HepG2 (cell line): ENCODE results near the gene ITPR1. TPM values are rescaled to one million over a fixed set of nuclear protein-coding genes. Genes with fewer than 3 reads are reported as not detected.

Source experiments
- ATAC-seq: fragments of 200-7000 bp; cut with Tn5 transposase; 3 replicates; pipeline ENCODE4 v1.9.1; 2020; ENCODE audit warnings: mild to moderate bottlenecking, moderate library complexity
- BruUV-seq: library from RNA; stranded (reverse); fragments of 400-500 nt; replicated peaks from 2 replicates; lab custom pipeline; 2021; lab: Mats Ljungman, UMichigan
- CTCF ChIA-PET: fragments of 300-600 bp; formaldehyde crosslinking; extraction: SDS; loops from one replicate; lab custom pipeline; 2021; ENCODE audit warnings: low total read pairs, inconsistent platforms, low intra/inter-chr PET ratio; lab: Yijun Ruan, JAX
- POLR2A ChIA-PET: fragments of 350-600 bp; sonication (Branson Sonifier 250); formaldehyde crosslinking; loops from one replicate; lab custom pipeline; 2020; ENCODE audit warnings: antibody characterized with exemption, inconsistent platforms; lab: Yijun Ruan, JAX
- DNase-seq: peaks from one replicate; pipeline ENCODE4 v3.0.0-alpha.2; 2015; ENCODE audit warnings: low spot score
- FAIRE-seq: peaks from 3 replicates; lab custom pipeline; 2011; peaks lifted over from hg19 to GRCh38; lab: Jason Lieb, UNC
- H2AFZ ChIP-seq: one replicate; pipeline ENCODE4 v1.6.1; 2011; ENCODE audit warnings: low read length, inconsistent platforms
- H3K27ac ChIP-seq: fragments of 300-600 bp; 3 replicates; pipeline ENCODE4 v1.8.0; 2011; ENCODE audit warnings: mixed run types, mild to moderate bottlenecking, mixed read lengths, low read length, inconsistent platforms; ENCODE audit not compliant: insufficient read depth; ENCODE audit errors: extremely low read length
- H3K27me3 ChIP-seq, 2 experiments: fragments of 200-600 bp in 1 of 2; 2 replicates in 1 of 2; 3 replicates in 1 of 2; pipeline versions ENCODE4 v1.6.0 to v1.8.0; 2011; ENCODE audit warnings: low read length in 2 of 2, mild to moderate bottlenecking in 2 of 2, moderate library complexity in 2 of 2, inconsistent platforms in 1 of 2; ENCODE audit not compliant: insufficient read depth in 2 of 2, control insufficient read depth in 1 of 2
- H3K36me3 ChIP-seq, 2 experiments: fragments of 200-600 bp in 1 of 2; replicated peaks in 1 of 2; 2 replicates in 1 of 2; 3 replicates in 1 of 2; pipeline versions ENCODE4 v1.5.1 to v1.8.0; 2011; ENCODE audit warnings: low read length in 2 of 2, inconsistent platforms in 1 of 2; ENCODE audit not compliant: insufficient read depth in 2 of 2, control insufficient read depth in 1 of 2
- H3K4me1 ChIP-seq: 2 replicates; pipeline ENCODE4 v1.5.1; 2012; ENCODE audit warnings: low read length, inconsistent platforms; ENCODE audit not compliant: insufficient read depth
- H3K4me2 ChIP-seq: 2 replicates; pipeline ENCODE4 v1.6.0; 2011; ENCODE audit warnings: low read depth, low read length, inconsistent platforms
- H3K4me3 ChIP-seq, 3 experiments: fragments of 200-600 bp in 1 of 3; sonication (generic), shearing (Covaris generic) in 1 of 3; replicated peaks in 1 of 3; 2 replicates each; pipeline ENCODE4 v1.5.1; 2011 to 2016; ENCODE audit warnings: low read length in 3 of 3, inconsistent platforms in 2 of 3, low read depth in 2 of 3, mild to moderate bottlenecking in 2 of 3, control low read depth in 1 of 3, mixed read lengths in 1 of 3; ENCODE audit not compliant: insufficient read depth in 1 of 3
- H3K79me2 ChIP-seq: one replicate; pipeline ENCODE4 v1.6.1; 2011; ENCODE audit warnings: low read length, inconsistent platforms; ENCODE audit not compliant: insufficient read depth
- H3K9ac ChIP-seq: 2 replicates; pipeline ENCODE4 v1.6.0; 2011; ENCODE audit warnings: mild to moderate bottlenecking, low read depth, low read length, inconsistent platforms; ENCODE audit not compliant: insufficient read depth
- H3K9me3 ChIP-seq: 2 replicates; pipeline ENCODE4 v1.5.1; 2012; ENCODE audit warnings: mild to moderate bottlenecking, low read length
- H4K20me1 ChIP-seq: 2 replicates; pipeline ENCODE4 v1.6.0; 2011; ENCODE audit warnings: inconsistent platforms, mild to moderate bottlenecking, low read length, moderate library complexity; ENCODE audit not compliant: insufficient read depth
- AGO1 ChIP-seq: fragments of 200-400 bp; formaldehyde crosslinking; IDR thresholded peaks from 2 replicates; pipeline ENCODE4 v1.6.1; 2017; ENCODE audit warnings: mild to moderate bottlenecking, low read depth, low read length, moderate library complexity; ENCODE audit not compliant: poor library complexity, severe bottlenecking
- MEF2D ChIP-seq: sonication (generic); formaldehyde crosslinking; IDR thresholded peaks from 2 replicates; pipeline ENCODE4 v1.5.1; 2020; ENCODE audit warnings: mild to moderate bottlenecking, missing genetic modification reagents
- MYC ChIP-seq: sonication (generic); formaldehyde crosslinking; IDR thresholded peaks from 2 replicates; pipeline ENCODE4 v1.9.0; 2021; ENCODE audit warnings: missing genetic modification reagents, borderline replicate concordance
- RFX5 ChIP-seq: IDR thresholded peaks from 2 replicates; pipeline ENCODE4 v1.6.1; 2011; ENCODE audit warnings: low read depth, low read length, improper control_type of control experiment
- SAP130 ChIP-seq: IDR thresholded peaks from 2 replicates; pipeline ENCODE4 v1.6.1; 2016; ENCODE audit warnings: low read depth
- SP4 ChIP-seq: sonication (generic); formaldehyde crosslinking; IDR thresholded peaks from 2 replicates; pipeline ENCODE4 v1.8.1; 2023; ENCODE audit warnings: mild to moderate bottlenecking, missing genetic modification reagents
- ZFP36 ChIP-seq: fragments of 150-350 bp; IDR thresholded peaks from 2 replicates; pipeline ENCODE4 v1.6.1; 2018; ENCODE audit warnings: borderline replicate concordance, low read length, low read depth; ENCODE audit not compliant: partially characterized antibody
- ZGPAT ChIP-seq: IDR thresholded peaks from 2 replicates; pipeline ENCODE4 v1.6.1; 2016; ENCODE audit warnings: mild to moderate bottlenecking
- ZNF501 ChIP-seq: sonication (generic); formaldehyde crosslinking; IDR thresholded peaks from 2 replicates; pipeline ENCODE4 v1.5.1; 2020; ENCODE audit warnings: mild to moderate bottlenecking, moderate library complexity, missing genetic modification reagents
- ZSCAN9 ChIP-seq: IDR thresholded peaks from 2 replicates; pipeline ENCODE4 v1.6.1; 2016; ENCODE audit warnings: borderline replicate concordance
- WGBS: methylation state at CpG from one replicate; pipeline ENCODE4 v1.1.6; 2017; ENCODE audit warnings: low lambda C conversion rate; 5-methylcytosine and 5-hydroxymethylcytosine counted together
- in situ Hi-C: cut with HindIII; loops from 2 replicates; pipeline ENCODE4 v1.10.0; 2017; ENCODE audit warnings: low pct_unique_long_range_greater_than_20kb; ENCODE audit not compliant: extremely low pct_ligation_motif_present
- intact Hi-C: fragments of 100-400 bp; cut with micrococcal nuclease; formaldehyde crosslinking; loops from one replicate; pipeline ENCODE4 v1.10.0; 2022; ENCODE audit not compliant: unreplicated experiment
- polyA plus RNA-seq, 8 experiments: library from polyadenylated mRNA; depleted of rRNA in 3 of 8; stranded (reverse) in 7 of 8; unstranded in 1 of 8; fragments of >200 nt; fragmentation: Illumina TruSeq in 4 of 8; extraction: Trizol in 4 of 8; gene quantifications; 2 replicates each; pipeline versions ENCODE4 v1.2.1 to v1.2.3, GENCODE V29; 2011 to 2016; ENCODE audit warnings: low read depth in 4 of 8, missing spikeins in 1 of 8, mixed read lengths in 1 of 8; ENCODE audit not compliant: insufficient read depth in 1 of 8
- total RNA-seq, 5 experiments: library from RNA; depleted of rRNA; stranded (reverse); fragments of >200 nt; fragmentation: Illumina TruSeq; extraction: Trizol; gene quantifications; 2 replicates each; pipeline ENCODE4 v1.2.3, GENCODE V29; 2016; ENCODE audit warnings: low read depth in 1 of 5
- TF ChIP-seq, protein P1 (sequence below): sonication (generic); formaldehyde crosslinking; IDR thresholded peaks from 2 replicates; pipeline ENCODE4 v1.9.0; 2021; ENCODE audit warnings: missing genetic modification reagents, borderline replicate concordance
- TF ChIP-seq, protein P2 (sequence below): sonication (generic); formaldehyde crosslinking; IDR thresholded peaks from 2 replicates; pipeline ENCODE4 v1.4.0; 2020; ENCODE audit warnings: missing genetic modification reagents
- TF ChIP-seq, protein P3 (sequence below): fragments of 450-650 bp; IDR thresholded peaks from 2 replicates; pipeline ENCODE4 v1.6.1; 2017; ENCODE audit warnings: mild to moderate bottlenecking

The ITPR1 gene
- total and polyA plus RNA-seq, 2 of the 13 experiments (the other 11 are each of a cell fraction or from before 2014, with no cell fraction given) = 10.0 to 11.4 TPM

GRCh38 chr3:4774531-4774930 is 281.4 kb downstream of the ITPR1 start (continued):
- no peak for TF ChIP-seq MEF2D (CRISPR knock-in tag)
- TF ChIP-seq ZSCAN9 (CRISPR knock-in tag) = no peak
- TF ChIP-seq, protein P1, sequence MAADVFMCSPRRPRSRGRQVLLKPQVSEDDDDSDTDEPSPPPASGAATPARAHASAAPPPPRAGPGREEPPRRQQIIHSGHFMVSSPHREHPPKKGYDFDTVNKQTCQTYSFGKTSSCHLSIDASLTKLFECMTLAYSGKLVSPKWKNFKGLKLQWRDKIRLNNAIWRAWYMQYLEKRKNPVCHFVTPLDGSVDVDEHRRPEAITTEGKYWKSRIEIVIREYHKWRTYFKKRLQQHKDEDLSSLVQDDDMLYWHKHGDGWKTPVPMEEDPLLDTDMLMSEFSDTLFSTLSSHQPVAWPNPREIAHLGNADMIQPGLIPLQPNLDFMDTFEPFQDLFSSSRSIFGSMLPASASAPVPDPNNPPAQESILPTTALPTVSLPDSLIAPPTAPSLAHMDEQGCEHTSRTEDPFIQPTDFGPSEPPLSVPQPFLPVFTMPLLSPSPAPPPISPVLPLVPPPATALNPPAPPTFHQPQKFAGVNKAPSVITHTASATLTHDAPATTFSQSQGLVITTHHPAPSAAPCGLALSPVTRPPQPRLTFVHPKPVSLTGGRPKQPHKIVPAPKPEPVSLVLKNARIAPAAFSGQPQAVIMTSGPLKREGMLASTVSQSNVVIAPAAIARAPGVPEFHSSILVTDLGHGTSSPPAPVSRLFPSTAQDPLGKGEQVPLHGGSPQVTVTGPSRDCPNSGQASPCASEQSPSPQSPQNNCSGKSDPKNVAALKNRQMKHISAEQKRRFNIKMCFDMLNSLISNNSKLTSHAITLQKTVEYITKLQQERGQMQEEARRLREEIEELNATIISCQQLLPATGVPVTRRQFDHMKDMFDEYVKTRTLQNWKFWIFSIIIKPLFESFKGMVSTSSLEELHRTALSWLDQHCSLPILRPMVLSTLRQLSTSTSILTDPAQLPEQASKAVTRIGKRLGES (CRISPR knock-in tag) = no peak
- TF ChIP-seq ZNF501 (CRISPR knock-in tag) = no peak
- no peak for TF ChIP-seq MYC (CRISPR knock-in tag)
- TF ChIP-seq RFX5 = no peak
- TF ChIP-seq SAP130 (CRISPR knock-in tag) = no peak
- no peak for TF ChIP-seq ZGPAT (CRISPR knock-in tag)

GRCh38 chr3:4776399-4776979 is 283.3 kb downstream of the ITPR1 start:
- Histone ChIP-seq H3K4me3 (no peak overlapping the region), H3K27ac (no peak overlapping the region), H3K27me3 (no peaks in the 10 kb centered on the region), H3K36me3 (peaks cover 0 to 7% of the 10 kb centered on the region in 2 experiments; a peak in 3 of 5 replicates), H3K9me3 (no peaks in the 10 kb centered on the region), H3K9ac (no peak overlapping the region), H3K79me2 (no peaks in the 10 kb centered on the region), H4K20me1 (no peaks in the 10 kb centered on the region), H3K4me2 (no peak overlapping the region), H3K4me1 (peaks cover 15% of the 10 kb centered on the region), H2AFZ (no peak overlapping the region)
- in situ Hi-C loops = no loop called here
- BruUV-seq = no TSS peak
- DNase-seq (no peak), FAIRE-seq (no peak), ATAC-seq (no peak)
- ChIA-PET CTCF (no interaction called here), POLR2A (no interaction called here)
- intact Hi-C loops = no loop called here
- WGBS = 99% methylated on average over 4 of the region's 4 CpGs
- TF ChIP-seq ZFP36 (no peak), AGO1 (no peak), SP4 (CRISPR knock-in tag) (no peak)
- TF ChIP-seq, protein P2, sequence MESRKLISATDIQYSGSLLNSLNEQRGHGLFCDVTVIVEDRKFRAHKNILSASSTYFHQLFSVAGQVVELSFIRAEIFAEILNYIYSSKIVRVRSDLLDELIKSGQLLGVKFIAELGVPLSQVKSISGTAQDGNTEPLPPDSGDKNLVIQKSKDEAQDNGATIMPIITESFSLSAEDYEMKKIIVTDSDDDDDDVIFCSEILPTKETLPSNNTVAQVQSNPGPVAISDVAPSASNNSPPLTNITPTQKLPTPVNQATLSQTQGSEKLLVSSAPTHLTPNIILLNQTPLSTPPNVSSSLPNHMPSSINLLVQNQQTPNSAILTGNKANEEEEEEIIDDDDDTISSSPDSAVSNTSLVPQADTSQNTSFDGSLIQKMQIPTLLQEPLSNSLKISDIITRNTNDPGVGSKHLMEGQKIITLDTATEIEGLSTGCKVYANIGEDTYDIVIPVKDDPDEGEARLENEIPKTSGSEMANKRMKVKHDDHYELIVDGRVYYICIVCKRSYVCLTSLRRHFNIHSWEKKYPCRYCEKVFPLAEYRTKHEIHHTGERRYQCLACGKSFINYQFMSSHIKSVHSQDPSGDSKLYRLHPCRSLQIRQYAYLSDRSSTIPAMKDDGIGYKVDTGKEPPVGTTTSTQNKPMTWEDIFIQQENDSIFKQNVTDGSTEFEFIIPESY = no peak
- TF ChIP-seq, protein P3, sequence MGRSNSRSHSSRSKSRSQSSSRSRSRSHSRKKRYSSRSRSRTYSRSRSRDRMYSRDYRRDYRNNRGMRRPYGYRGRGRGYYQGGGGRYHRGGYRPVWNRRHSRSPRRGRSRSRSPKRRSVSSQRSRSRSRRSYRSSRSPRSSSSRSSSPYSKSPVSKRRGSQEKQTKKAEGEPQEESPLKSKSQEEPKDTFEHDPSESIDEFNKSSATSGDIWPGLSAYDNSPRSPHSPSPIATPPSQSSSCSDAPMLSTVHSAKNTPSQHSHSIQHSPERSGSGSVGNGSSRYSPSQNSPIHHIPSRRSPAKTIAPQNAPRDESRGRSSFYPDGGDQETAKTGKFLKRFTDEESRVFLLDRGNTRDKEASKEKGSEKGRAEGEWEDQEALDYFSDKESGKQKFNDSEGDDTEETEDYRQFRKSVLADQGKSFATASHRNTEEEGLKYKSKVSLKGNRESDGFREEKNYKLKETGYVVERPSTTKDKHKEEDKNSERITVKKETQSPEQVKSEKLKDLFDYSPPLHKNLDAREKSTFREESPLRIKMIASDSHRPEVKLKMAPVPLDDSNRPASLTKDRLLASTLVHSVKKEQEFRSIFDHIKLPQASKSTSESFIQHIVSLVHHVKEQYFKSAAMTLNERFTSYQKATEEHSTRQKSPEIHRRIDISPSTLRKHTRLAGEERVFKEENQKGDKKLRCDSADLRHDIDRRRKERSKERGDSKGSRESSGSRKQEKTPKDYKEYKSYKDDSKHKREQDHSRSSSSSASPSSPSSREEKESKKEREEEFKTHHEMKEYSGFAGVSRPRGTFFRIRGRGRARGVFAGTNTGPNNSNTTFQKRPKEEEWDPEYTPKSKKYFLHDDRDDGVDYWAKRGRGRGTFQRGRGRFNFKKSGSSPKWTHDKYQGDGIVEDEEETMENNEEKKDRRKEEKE = no peak
